Measurements from ENCODE around the gene ZNF697.
"Not testable (repeated sequence)": the region's sequence is repeated elsewhere in the genome, so short reads cannot be mapped to it uniquely, and the experiment has no call there.

The ZNF697 gene

DNA sequence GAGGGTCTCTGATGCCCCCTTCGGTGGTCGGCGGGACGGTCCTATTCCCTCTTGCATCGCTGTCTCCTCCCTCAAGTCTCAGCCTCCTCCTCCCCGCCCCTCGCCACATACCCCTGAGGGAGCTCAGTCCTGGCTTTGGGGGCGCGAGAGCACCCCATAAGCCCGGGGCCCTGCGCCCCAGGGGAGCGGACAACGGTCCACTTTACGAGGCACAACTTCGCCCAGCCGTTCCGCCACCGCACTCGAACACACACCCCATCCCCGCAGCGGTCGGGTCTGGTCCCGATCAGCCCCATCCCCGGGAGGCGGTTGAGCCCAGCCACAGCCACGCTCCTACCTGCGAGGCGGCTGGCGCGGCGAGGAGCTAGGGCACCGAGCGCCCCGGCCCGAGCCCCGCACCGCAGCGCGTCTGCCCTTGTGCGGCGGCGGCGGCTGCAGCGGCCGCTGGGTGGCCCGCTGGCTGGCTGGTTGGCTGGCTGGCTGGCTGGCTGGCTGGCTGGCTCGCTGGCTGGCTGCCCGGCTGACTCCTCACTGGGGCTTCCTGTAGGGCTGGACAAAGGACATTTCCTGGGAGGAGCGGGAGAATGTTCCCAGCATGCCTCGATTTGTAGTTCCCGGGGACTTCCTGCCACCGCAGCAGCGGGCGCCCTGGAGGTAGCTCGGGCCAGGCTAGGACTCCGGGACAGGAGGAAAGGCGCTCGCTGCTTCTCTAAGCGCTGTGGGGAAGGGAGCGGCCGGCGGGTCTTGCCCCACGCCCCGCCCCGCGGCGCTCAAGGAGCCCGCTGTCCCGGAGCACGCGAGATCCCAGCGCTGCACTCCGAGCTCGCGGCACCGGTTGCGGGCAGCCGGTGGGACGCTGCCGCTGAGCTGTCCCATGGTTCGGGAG is at the start of gene ZNF697:
Gene ZNF697, minus strand, starts transcription at position 533 of the 886 bp plus-strand sequence. CDS start 22,166 bp downstream, outside the sequence.
- DNase-seq (ENCODE audit: insufficient read length, low spot score) = peak; percentile 89
- peak; percentile 63 for TF ChIP-seq POLR2A (IDR thresholded peaks at IDR 0.05; ENCODE audit: low read depth, low read length)
- no peak for FAIRE-seq

DNA sequence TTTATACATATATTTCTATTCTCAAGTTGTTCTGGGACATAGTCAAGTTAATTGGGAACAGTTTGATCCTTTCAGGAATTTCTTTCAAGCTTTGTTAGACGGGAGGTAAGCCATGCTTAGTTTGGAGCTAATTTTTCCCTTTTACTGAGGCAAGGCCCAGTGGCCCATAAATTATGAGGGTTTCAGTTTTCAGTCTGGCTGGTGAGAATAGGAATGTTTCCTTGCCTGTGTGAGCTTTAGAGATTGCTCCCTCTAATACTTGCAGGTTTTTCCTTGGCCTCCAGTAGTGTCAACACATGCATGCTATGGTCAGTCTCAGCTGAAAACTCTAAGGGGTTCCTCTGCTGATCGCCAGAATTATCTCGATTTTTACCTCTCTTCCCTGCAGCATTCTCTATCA is 49.5 kb upstream of the ZNF697 start:
- DNase-seq (ENCODE audit: insufficient read length, low spot score) = no peak
- TF ChIP-seq POLR2A (IDR thresholded peaks at IDR 0.05; ENCODE audit: low read depth, low read length) = no peak
- no peak for FAIRE-seq

DNA sequence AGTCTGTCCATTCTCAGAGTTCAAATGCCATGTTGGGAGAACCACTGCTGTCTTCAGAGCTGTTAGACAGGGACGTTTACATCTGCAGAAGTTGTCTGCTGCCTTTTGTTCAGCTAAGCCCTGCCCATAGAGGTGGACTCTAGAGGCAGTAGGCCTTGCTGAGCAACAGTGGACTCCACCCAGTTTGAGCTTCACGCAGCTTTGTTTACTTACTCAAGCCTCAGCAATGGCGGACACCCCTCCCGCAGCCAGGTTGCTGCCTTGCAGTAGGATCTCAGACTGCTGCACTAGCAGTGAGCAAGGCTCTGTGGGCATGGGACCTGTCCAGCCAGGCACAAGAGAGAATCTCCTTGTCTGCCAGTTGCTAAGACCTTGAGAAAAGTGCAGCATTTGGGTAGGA is 48.8 kb upstream of the ZNF697 start:
- DNase-seq (ENCODE audit: insufficient read length, low spot score); FAIRE-seq: not testable (repeated sequence)

DNA sequence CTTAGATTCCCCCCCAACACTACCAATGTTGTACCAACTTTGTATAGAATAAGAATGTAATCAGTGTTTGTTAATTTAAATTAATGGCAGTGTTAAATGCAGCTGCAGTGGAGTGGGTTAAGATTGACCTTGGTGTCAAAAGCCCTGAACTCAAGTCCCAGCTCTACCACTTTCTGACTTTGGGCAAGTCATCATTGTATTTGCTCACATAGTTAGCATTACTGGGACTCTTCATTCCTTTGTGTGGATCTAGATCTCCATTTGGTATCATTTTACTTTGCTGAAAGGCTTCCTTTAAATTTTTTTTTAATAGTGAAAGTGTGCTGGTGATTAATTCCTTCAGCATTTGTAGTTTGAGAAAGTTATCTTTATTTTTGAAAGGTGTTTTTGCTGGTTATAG is 41.4 kb upstream of the ZNF697 start:
- FAIRE-seq (no peak), DNase-seq (ENCODE audit: insufficient read length, low spot score) (no peak)
- TF ChIP-seq POLR2A (IDR thresholded peaks at IDR 0.05; ENCODE audit: low read depth, low read length) = no peak

DNA sequence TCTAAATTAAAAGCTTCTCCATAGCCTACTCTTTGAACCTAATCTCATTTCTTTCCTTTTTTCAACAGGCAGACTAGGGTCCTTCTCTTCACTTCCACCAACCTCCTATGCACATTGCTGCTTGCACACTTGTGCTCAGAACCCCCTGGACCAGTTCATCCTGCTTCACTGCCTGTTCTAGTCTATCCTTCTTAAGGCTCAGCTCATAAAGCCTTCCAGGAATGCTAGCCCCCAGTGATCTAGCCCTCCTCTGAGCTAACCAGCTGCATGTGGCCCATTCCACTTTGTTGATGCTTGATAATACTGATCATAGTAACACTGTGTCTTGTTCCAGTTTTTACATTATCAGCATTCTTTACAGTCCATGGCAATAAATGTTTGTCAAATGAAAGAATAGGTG is 40.7 kb upstream of the ZNF697 start:
- no peak for DNase-seq (ENCODE audit: insufficient read length, low spot score)
- no peak for FAIRE-seq
- no peak for TF ChIP-seq POLR2A (IDR thresholded peaks at IDR 0.05; ENCODE audit: low read depth, low read length)

DNA sequence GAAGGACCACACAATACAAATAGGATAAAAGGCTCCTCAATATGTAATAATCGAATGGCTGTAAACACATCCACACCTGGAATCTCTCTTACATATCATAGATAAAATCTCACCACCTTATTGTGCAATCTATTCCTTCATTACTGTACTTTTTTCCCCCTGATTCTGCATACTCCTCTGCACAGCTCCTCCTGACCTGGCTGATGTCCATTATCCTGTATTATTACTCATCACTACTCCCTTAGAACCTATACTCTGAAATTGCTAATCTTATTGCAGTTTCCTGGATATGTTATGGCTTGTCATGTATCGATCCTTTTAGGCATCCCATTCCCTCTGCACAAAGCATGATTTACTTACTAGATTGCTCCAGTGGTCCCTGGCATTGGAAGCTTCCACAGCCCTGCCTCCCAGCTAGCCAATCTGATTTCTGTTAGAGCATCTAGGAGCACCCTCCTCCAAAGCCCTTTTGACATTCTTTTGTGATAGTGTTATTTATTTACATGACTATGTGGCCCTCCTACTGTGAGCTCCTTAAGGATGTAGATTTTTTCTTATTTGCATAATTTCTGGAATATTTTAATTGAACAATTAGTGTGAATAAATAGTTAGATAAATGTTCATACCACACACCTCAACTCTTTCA is 39.5 kb upstream of the ZNF697 start:
- no peak for TF ChIP-seq POLR2A (IDR thresholded peaks at IDR 0.05; ENCODE audit: low read depth, low read length)
- peak; percentile 48 for FAIRE-seq
- DNase-seq (ENCODE audit: insufficient read length, low spot score) = no peak

DNA sequence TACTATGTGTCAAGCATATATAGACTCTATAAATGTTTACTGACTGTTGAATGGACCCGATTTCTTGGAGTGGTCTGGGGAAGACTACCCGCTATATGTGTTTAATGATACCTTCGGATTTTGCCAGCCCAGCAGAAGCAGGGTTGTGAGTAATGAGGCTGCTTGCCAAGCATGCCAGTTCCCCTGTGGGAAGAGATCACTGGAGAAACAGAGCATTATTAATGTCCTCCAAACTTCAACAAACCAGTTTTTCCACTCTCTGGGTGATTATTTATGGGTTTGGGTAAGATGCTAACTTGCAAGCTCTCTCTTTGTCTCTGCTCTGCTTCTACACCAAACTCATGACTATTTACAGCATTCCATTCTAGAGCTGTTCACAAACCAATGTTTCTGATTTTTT is 38.6 kb upstream of the ZNF697 start:
- DNase-seq (ENCODE audit: insufficient read length, low spot score) = no peak
- FAIRE-seq = no peak
- no peak for TF ChIP-seq POLR2A (IDR thresholded peaks at IDR 0.05; ENCODE audit: low read depth, low read length)

DNA sequence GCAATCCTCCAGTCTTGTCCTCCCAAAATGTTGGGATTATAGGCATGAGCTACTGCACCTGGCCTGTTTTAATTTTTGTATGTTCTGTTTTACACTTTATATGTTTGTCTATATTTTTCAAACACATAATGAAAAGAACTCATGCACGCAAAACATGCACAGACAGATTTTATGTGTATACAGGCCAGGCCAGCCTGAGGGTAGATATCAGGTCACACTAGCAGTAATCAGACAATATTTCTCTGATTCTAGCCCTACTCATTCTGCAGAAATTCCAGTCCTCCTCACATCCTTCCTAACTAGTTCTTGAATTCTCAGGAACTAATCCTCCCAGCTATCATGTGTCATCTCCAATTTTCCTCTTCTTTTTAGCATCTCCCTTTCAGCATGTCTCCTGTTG is 35.8 kb upstream of the ZNF697 start:
- FAIRE-seq (no peak), DNase-seq (ENCODE audit: insufficient read length, low spot score) (no peak)
- no peak for TF ChIP-seq POLR2A (IDR thresholded peaks at IDR 0.05; ENCODE audit: low read depth, low read length)

DNA sequence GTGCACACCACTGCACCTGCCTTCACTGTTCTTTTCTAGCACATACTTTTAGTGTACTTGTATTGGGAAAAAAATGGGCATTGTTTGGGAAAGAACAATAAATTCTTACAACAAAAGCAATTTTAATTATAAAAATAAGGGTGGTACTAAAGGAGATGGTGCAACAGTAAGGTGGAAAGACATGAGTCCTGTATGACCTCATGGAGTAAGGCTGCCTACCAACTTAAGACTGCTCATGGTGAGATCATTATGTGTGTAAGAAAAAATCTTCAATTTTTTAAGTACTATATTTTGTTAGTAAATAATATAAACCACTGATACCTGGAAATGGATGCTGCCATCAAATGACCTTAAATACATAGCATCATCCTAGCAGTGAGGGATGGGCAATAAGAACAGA is 34.1 kb upstream of the ZNF697 start:
- FAIRE-seq = no peak
- no peak for TF ChIP-seq POLR2A (IDR thresholded peaks at IDR 0.05; ENCODE audit: low read depth, low read length)
- DNase-seq (ENCODE audit: insufficient read length, low spot score) = no peak

DNA sequence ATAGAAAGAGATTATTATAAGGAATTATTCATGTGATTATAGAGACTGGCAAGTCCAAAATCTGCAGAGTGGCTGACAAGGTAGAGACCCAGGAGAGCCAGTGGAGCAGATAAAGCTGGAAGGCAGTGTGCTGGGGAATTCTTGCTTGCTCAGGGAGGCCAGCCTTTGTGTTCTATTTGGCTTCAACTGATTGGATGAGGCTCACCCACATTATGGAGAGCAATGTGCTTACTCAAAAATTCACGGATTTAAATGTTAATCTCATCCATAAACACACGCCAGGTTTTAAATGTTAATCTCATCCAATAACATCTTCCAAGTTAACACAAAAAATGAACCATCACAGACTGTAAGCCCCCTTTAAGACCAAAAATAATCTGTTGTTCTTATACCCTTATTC is 33.5 kb upstream of the ZNF697 start:
- no peak for TF ChIP-seq POLR2A (IDR thresholded peaks at IDR 0.05; ENCODE audit: low read depth, low read length)
- no peak for FAIRE-seq
- no peak for DNase-seq (ENCODE audit: insufficient read length, low spot score)

DNA sequence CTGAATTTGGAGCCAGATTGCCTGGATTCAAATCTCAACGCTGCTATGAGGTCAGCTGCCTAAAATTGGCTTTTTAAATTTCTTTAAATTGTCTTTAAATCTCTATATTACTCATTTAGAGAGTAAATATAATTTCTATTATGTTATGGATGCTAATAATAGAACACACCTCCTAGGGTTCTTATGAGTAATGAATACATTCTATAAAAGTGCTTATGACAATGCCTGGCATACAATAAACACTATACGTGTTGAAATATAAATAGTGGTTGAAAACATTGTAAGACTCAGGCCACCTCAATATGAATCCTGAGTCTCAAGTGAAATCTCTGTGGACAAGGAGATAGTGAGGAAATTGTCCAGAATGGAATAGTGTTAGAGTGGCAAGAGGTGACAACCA is 32.7 kb upstream of the ZNF697 start:
- DNase-seq (ENCODE audit: insufficient read length, low spot score) = no peak
- no peak for TF ChIP-seq POLR2A (IDR thresholded peaks at IDR 0.05; ENCODE audit: low read depth, low read length)
- no peak for FAIRE-seq

DNA sequence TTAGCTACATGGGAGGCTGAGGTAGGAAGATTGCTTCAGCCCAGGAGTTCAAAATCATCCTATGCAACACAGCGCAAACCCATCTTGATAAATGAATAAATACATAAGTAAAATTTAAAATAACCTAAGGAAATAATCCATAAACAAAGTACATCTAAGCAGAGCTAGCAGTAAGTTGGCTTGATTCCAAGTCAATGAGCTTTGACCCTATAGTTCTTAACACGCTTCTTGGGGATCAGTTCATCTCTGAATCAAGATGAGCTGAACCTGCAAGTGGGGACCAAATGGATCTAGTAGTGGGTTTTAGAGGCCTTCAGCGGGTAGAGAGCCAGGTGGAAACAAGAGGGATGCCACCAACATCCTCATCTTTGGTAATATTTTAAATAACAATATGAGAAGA is 32.1 kb upstream of the ZNF697 start:
- no peak for TF ChIP-seq POLR2A (IDR thresholded peaks at IDR 0.05; ENCODE audit: low read depth, low read length)
- DNase-seq (ENCODE audit: insufficient read length, low spot score) (no peak), FAIRE-seq (no peak)

DNA sequence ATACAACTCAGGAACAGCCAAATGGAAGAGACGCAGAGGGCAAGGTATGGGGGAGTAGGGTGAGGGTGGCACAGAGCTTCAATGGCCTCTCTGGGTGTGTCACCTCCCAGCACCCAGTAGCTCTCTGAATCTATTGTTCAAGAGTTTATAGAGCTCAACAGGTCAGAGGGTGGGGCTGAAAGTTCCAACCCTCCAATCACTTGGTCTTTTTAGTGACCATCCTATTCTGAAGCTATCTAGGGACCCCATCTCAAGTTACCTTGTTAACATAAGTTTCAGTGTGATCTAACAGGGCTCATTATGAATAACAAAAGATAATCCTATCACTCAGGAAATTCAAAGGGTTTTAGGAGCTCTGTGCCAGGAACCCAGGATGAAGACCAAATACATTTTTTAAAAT is 31.2 kb upstream of the ZNF697 start:
- no peak for DNase-seq (ENCODE audit: insufficient read length, low spot score)
- TF ChIP-seq POLR2A (IDR thresholded peaks at IDR 0.05; ENCODE audit: low read depth, low read length) = no peak
- FAIRE-seq = no peak

DNA sequence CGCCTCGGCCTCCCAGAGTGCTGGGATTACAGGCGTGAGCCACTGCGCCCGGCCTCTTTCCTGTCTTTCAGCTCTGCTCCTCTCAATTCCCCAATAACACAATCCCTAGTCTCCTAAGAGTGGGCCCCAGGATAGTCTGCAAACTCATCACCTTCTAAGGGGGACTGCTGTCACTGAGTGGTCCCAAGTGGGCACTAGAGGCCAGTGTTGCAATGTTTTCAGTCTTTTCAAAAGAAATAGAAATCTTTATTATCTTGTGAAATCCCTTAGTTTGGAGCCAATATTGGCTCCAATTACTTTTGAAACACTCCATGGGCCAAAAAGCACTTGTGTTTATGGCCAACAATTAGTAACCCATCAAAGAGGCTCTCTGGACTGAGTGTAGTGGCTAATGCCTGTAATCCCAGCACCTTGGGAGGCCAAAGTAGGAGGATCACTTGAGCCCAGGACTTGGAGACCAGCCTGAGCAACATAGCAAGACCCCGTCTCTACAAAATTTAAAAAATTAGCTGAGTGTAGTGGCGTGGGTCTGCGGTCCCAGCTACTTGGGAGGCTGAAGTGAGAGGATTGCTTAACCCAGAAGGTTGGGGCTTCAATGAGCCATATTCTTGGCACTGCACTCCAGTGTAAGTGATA is 28.6 kb upstream of the ZNF697 start:
- TF ChIP-seq POLR2A (IDR thresholded peaks at IDR 0.05; ENCODE audit: low read depth, low read length) = no peak
- FAIRE-seq (no peak), DNase-seq (ENCODE audit: insufficient read length, low spot score) (no peak)
